Stomach (tissue), 9 donors: ENCODE data around the gene MUC15. TPM values are rescaled to one million over a fixed set of nuclear protein-coding genes. Genes with fewer than 3 reads are reported as not detected.

Source experiments
- DNase-seq, 2 donors: peaks; one replicate each; pipeline versions ENCODE4 v3.0.0 to v3.0.0-alpha.2; 2013 to 2019
- H3K27ac ChIP-seq, 5 donors: fragments of 200-600 bp in 4 of 5; sonication (generic) in 4 of 5; one replicate each; pipeline ENCODE4 v1.5.1; 2013 to 2019; ENCODE audit warnings: mild to moderate bottlenecking in 1 of 5, moderate library complexity in 1 of 5
- H3K27me3 ChIP-seq, 3 donors: fragments of 200-600 bp; sonication (generic); one replicate each; pipeline ENCODE4 v1.5.1; 2017 to 2019; ENCODE audit warnings: mixed run types in 1 of 3
- H3K36me3 ChIP-seq, 4 donors: fragments of 200-600 bp; sonication (generic); 1 replicate in 3 of 4; 2 replicates in 1 of 4; pipeline ENCODE4 v1.5.1; 2016 to 2019
- H3K4me1 ChIP-seq, 4 donors: fragments of 200-600 bp; sonication (generic); one replicate each; pipeline ENCODE4 v1.5.1; 2016 to 2019
- H3K4me3 ChIP-seq, 4 donors: fragments of 200-600 bp; sonication (generic) in 3 of 4; one replicate each; pipeline ENCODE4 v1.5.1; 2016 to 2019; ENCODE audit warnings: mild to moderate bottlenecking in 1 of 4
- H3K9me3 ChIP-seq, 4 donors: fragments of 200-600 bp; sonication (generic); one replicate each; pipeline ENCODE4 v1.5.1; 2016 to 2019
- EP300 ChIP-seq: sonication (generic); formaldehyde crosslinking; IDR thresholded peaks from one replicate; pipeline ENCODE4 v1.6.1; 2017; ENCODE audit warnings: antibody characterized with exemption
- POLR2A ChIP-seq, 4 donors: fragments of 450-650 bp; IDR thresholded peaks; one replicate each; pipeline ENCODE4 v1.6.1; 2016; ENCODE audit warnings: antibody characterized with exemption in 4 of 4, control low read depth in 2 of 4, mild to moderate bottlenecking in 1 of 4, moderate library complexity in 1 of 4
- POLR2AphosphoS5 ChIP-seq, 3 donors: sonication (generic); formaldehyde crosslinking; IDR thresholded peaks; one replicate each; pipeline ENCODE4 v1.6.1; 2016; ENCODE audit warnings: antibody characterized with exemption in 3 of 3
- WGBS, 5 donors: extraction: QIAGEN DNeasy Blood & Tissue Kit in 3 of 5; methylation state at CpG; one replicate each; pipeline versions ENCODE4 v1.1.5 to v1.1.7; 2013 to 2018; 5-methylcytosine and 5-hydroxymethylcytosine counted together
- intact Hi-C: fragments of 100-400 bp; cut with DNase I; formaldehyde crosslinking; loops from one replicate; pipeline ENCODE4 v1.15.1; 2023; ENCODE audit warnings: low total_unique reads
- polyA plus RNA-seq, 3 donors: library from polyadenylated mRNA; stranded (reverse); fragments of 200-250 nt; gene quantifications; one replicate each; pipeline ENCODE4 v1.2.3, GENCODE V29; 2013
- total RNA-seq, 5 donors: library from RNA; depleted of rRNA; stranded (reverse); fragments of >200 nt; gene quantifications; one replicate each; pipeline versions ENCODE4 v1.1.0 to v1.2.3, GENCODE V29; 2014 to 2016
- TF ChIP-seq, protein P1 (sequence below), 7 experiments: fragments of 450-650 bp in 4 of 7; fragments of 200-600 bp in 3 of 7; sonication (generic) in 3 of 7; IDR thresholded peaks; one replicate each; pipeline ENCODE4 v1.5.1; 2016 to 2019; ENCODE audit warnings: antibody characterized with exemption in 7 of 7, control low read depth in 2 of 7, mild to moderate bottlenecking in 1 of 7
- donor health status: healthy with polysubstance abuse.
- donor health status: Bipolar disorder and iron deficiency.
- donor health status: healthy.

MUC15 gene
- total and polyA plus RNA-seq, 8 donors: 1.3 to 3.9 TPM; not detected in 6

DNA sequence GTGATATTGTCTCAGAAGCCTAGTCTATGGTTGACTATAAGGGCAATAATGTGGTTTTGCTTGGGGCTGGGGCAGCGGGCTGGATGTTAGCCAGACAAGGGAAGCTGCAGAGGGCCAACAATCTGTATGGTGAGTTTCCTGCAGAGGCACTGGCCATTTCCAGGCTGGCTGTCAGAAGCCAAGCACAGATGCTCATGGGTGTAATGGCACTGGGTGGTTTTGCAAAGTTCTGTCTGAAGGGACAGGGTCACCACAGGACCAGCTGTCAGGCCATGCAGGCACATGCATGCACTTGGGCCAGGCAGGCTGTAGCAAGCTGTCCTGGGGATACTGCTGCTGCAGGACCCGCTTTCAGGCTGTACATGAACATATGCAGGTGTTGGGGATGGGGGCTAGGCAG lies 41.7 kb upstream of the MUC15 start:
- Histone ChIP-seq H3K36me3 (no peaks in the 10 kb centered on the region), H3K9me3 (peaks cover 5 to 23% (median 17%) of the 10 kb centered on the region in 4 donors), H3K4me1 (no peaks in the 10 kb centered on the region), H3K27ac (no peak overlapping the region), H3K4me3 (no peak overlapping the region), H3K27me3 (no peaks in the 10 kb centered on the region)
- no peak for DNase-seq
- TF ChIP-seq POLR2AphosphoS5 (IDR thresholded peaks at IDR 0.05): no peak
- TF ChIP-seq, protein P1, sequence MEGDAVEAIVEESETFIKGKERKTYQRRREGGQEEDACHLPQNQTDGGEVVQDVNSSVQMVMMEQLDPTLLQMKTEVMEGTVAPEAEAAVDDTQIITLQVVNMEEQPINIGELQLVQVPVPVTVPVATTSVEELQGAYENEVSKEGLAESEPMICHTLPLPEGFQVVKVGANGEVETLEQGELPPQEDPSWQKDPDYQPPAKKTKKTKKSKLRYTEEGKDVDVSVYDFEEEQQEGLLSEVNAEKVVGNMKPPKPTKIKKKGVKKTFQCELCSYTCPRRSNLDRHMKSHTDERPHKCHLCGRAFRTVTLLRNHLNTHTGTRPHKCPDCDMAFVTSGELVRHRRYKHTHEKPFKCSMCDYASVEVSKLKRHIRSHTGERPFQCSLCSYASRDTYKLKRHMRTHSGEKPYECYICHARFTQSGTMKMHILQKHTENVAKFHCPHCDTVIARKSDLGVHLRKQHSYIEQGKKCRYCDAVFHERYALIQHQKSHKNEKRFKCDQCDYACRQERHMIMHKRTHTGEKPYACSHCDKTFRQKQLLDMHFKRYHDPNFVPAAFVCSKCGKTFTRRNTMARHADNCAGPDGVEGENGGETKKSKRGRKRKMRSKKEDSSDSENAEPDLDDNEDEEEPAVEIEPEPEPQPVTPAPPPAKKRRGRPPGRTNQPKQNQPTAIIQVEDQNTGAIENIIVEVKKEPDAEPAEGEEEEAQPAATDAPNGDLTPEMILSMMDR (IDR thresholded peaks at IDR 0.05): no peak
- no peak for TF ChIP-seq EP300
- no peak for TF ChIP-seq POLR2A (IDR thresholded peaks at IDR 0.05)
- intact Hi-C loops: no loop called here
- WGBS, 5 donors: 62 to 87% (median 73%) methylated on average over 2 of the region's 2 CpGs

DNA sequence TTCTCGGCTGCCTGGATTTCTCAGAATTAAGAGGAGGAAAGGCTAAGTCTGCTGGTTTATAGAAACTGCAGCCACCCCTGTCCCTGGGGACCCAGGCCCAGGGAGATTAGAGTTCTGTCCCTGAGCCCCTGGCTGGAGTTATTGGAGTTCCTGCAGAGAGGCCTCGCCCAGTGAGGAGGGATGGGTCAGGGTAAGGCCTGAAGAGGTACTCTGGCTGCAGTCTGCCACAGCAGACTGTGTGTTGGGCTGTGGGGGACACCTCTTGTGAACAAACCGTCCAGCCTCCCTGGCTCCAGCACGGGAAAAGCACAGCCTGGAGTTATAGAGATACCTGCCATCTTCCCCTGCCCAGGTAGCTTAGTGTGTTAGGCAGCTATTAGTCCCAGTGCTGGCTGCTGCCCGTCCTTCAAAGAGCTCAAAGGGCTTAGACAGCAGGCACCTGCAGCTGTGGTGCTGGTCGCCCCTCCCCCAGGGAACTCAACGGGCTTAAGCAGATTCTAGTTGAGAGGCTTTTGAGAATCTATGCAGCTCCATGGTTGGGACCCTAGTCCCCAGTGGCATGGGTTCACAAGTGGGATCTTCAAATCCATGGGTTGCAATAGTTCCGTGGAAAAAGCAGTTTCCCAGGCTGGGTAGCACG lies 36.6 kb upstream of the MUC15 start:
- Histone ChIP-seq H3K4me3 (no peak overlapping the region), H3K4me1 (no peaks in the 10 kb centered on the region), H3K27me3 (no peaks in the 10 kb centered on the region), H3K27ac (no peak overlapping the region), H3K36me3 (no peaks in the 10 kb centered on the region), H3K9me3 (peaks cover 2 to 20% (median 8%) of the 10 kb centered on the region in 4 donors)
- 59 to 77% (median 75%) methylated on average over 7 to 9 of the region's 9 CpGs for WGBS, 5 donors
- TF ChIP-seq POLR2A (IDR thresholded peaks at IDR 0.05): no peak
- no peak for TF ChIP-seq EP300
- no peak for TF ChIP-seq POLR2AphosphoS5 (IDR thresholded peaks at IDR 0.05)
- TF ChIP-seq, protein P1 (IDR thresholded peaks at IDR 0.05): no peak
- intact Hi-C loops: no loop called here
- DNase-seq: no peak

- WGBS, 5 donors: 71 to 86% (median 77%) methylated on average over 7 of the region's 7 CpGs
- H3K4me1 ChIP-seq: no peaks in the 10 kb centered on the region
- no peak for TF ChIP-seq POLR2A (IDR thresholded peaks at IDR 0.05)
- TF ChIP-seq POLR2AphosphoS5 (IDR thresholded peaks at IDR 0.05): no peak
- TF ChIP-seq EP300: no peak
- TF ChIP-seq, protein P1 (IDR thresholded peaks at IDR 0.05): no peak
- H3K27ac ChIP-seq: no peak overlapping the region
- peaks cover 0 to 15% (median 2%) of the 10 kb centered on the region in 4 donors for H3K9me3 ChIP-seq
- H3K27me3 ChIP-seq: no peaks in the 10 kb centered on the region
- intact Hi-C loops: no loop called here
- no peak for DNase-seq
- H3K36me3 ChIP-seq: no peaks in the 10 kb centered on the region
- no peak overlapping the region for H3K4me3 ChIP-seq
Measured at GRCh38 chr11:26607725-26608506, 35.9 kb upstream of the MUC15 start.

GRCh38 chr11:26599876-26600434 lies 27.9 kb upstream of the MUC15 start:
- Histone ChIP-seq H3K4me1 (no peaks in the 10 kb centered on the region), H3K27me3 (no peaks in the 10 kb centered on the region), H3K36me3 (no peaks in the 10 kb centered on the region), H3K9me3 (peaks cover 0 to 10% (median 0%) of the 10 kb centered on the region in 4 donors), H3K4me3 (no peak overlapping the region), H3K27ac (no peak overlapping the region)
- intact Hi-C loops: no loop called here
- no peak for DNase-seq
- WGBS, 5 donors: 62 to 78% (median 70%) methylated on average over 3 of the region's 4 CpGs
- TF ChIP-seq POLR2AphosphoS5 (IDR thresholded peaks at IDR 0.05) (no peak), EP300 (no peak), POLR2A (IDR thresholded peaks at IDR 0.05) (no peak)
- TF ChIP-seq, protein P1 (IDR thresholded peaks at IDR 0.05): no peak
